WTC11 (cell line): ENCODE results near the gene GARNL3. TPM values are rescaled to one million over a fixed set of nuclear protein-coding genes. Genes with fewer than 3 reads are reported as not detected.

Source experiments
- ATAC-seq: fragments of 200-7000 bp; cut with Tn5 transposase; 2 replicates; pipeline ENCODE4 v1.10.0; 2021; ENCODE audit warnings: mild to moderate bottlenecking, moderate library complexity
- CTCF ChIA-PET: fragments of 300-600 bp; sonication (Branson Sonifier 250); formaldehyde crosslinking; loops from one replicate; lab custom pipeline; 2021; ENCODE audit warnings: antibody characterized with exemption; lab: Charles Lee
- POLR2A ChIA-PET: fragments of 350-600 bp; sonication (Branson Sonifier 250); formaldehyde crosslinking; loops from one replicate; lab custom pipeline; 2021; ENCODE audit warnings: antibody characterized with exemption; lab: Charles Lee
- DNase-seq: peaks from one replicate; pipeline ENCODE4 v3.0.0; 2021; ENCODE audit warnings: low spot score
- H3K27ac Mint-ChIP-seq: 2 replicates; pipeline ENCODE4 v1.8.0; 2021; ENCODE audit warnings: mixed read lengths
- H3K27me3 Mint-ChIP-seq: 2 replicates; pipeline ENCODE4 v1.8.0; 2021; ENCODE audit warnings: low read depth, mild to moderate bottlenecking, moderate library complexity, mixed read lengths
- H3K36me3 Mint-ChIP-seq: 2 replicates; pipeline ENCODE4 v1.8.0; 2021; ENCODE audit warnings: mixed read lengths
- H3K4me1 Mint-ChIP-seq: 2 replicates; pipeline ENCODE4 v1.8.0; 2022; ENCODE audit warnings: mixed read lengths
- H3K4me3 Mint-ChIP-seq: 2 replicates; pipeline ENCODE4 v1.8.0; 2021; ENCODE audit warnings: mild to moderate bottlenecking, moderate library complexity, mixed read lengths
- H3K9me3 Mint-ChIP-seq: 2 replicates; pipeline ENCODE4 v1.8.0; 2021; ENCODE audit warnings: mixed read lengths
- ESRRA ChIP-seq: sonication (generic); formaldehyde crosslinking; IDR thresholded peaks from 2 replicates; pipeline ENCODE4 v1.8.1; 2022; ENCODE audit warnings: mild to moderate bottlenecking, missing genetic modification reagents, borderline replicate concordance
- MXD4 ChIP-seq: fragments of 250-450 bp; sonication (Bioruptor Pico); IDR thresholded peaks from 2 replicates; pipeline ENCODE4 v1.8.0; 2021; ENCODE audit warnings: mild to moderate bottlenecking, moderate library complexity, borderline replicate concordance
- NFATC4 ChIP-seq: fragments of 250-450 bp; sonication (Bioruptor Pico); IDR thresholded peaks from 2 replicates; pipeline ENCODE4 v1.9.0; 2021; ENCODE audit warnings: mild to moderate bottlenecking
- NFYB ChIP-seq: sonication (generic); formaldehyde crosslinking; conservative IDR thresholded peaks from 2 replicates; pipeline ENCODE4 v1.8.0; 2022; ENCODE audit warnings: low read depth, missing genetic modification reagents
- OVOL2 ChIP-seq: fragments of 250-450 bp; sonication (Bioruptor Pico); IDR thresholded peaks from 2 replicates; pipeline ENCODE4 v1.9.0; 2021; ENCODE audit warnings: mild to moderate bottlenecking, borderline replicate concordance
- SMAD3 ChIP-seq: sonication (generic); formaldehyde crosslinking; IDR thresholded peaks from 2 replicates; pipeline ENCODE4 v1.8.0; 2022; ENCODE audit warnings: missing genetic modification reagents, mild to moderate bottlenecking, borderline replicate concordance
- SP1 ChIP-seq: sonication (generic); formaldehyde crosslinking; conservative IDR thresholded peaks from 2 replicates; pipeline ENCODE4 v1.8.1; 2022; ENCODE audit warnings: missing genetic modification reagents
- TEAD1 ChIP-seq: sonication (generic); formaldehyde crosslinking; IDR thresholded peaks from 2 replicates; pipeline ENCODE4 v1.8.0; 2022; ENCODE audit warnings: mild to moderate bottlenecking, missing genetic modification reagents
- ZNF317 ChIP-seq: sonication (generic); formaldehyde crosslinking; IDR thresholded peaks from 2 replicates; pipeline ENCODE4 v1.8.1; 2023; ENCODE audit warnings: low read depth, mild to moderate bottlenecking, moderate library complexity, missing genetic modification reagents, borderline replicate concordance
- ZNF416 ChIP-seq: fragments of 250-450 bp; sonication (Bioruptor Pico); IDR thresholded peaks from 2 replicates; pipeline ENCODE4 v1.9.0; 2021; ENCODE audit warnings: mild to moderate bottlenecking, inconsistent platforms
- total RNA-seq: library from RNA; stranded (reverse); gene quantifications from 3 replicates; pipeline ENCODE4 v1.2.3, GENCODE V29; 2021
- TF ChIP-seq, protein P1 (sequence below): fragments of 250-450 bp; sonication (Bioruptor Pico); IDR thresholded peaks from 2 replicates; pipeline ENCODE4 v1.9.0; 2021; ENCODE audit warnings: mild to moderate bottlenecking, borderline replicate concordance
- TF ChIP-seq, protein P2 (sequence below): sonication (generic); formaldehyde crosslinking; IDR thresholded peaks from 2 replicates; pipeline ENCODE4 v1.8.1; 2022; ENCODE audit warnings: missing genetic modification reagents, borderline replicate concordance
- TF ChIP-seq, protein P3 (sequence below): sonication (generic); formaldehyde crosslinking; IDR thresholded peaks from 2 replicates; pipeline ENCODE4 v1.8.1; 2022; ENCODE audit warnings: low read depth, mild to moderate bottlenecking, moderate library complexity, missing genetic modification reagents, borderline replicate concordance
- TF ChIP-seq, protein P4 (sequence below): sonication (generic); formaldehyde crosslinking; conservative IDR thresholded peaks from 2 replicates; pipeline ENCODE4 v1.8.1; 2022; ENCODE audit warnings: mild to moderate bottlenecking, missing genetic modification reagents
- TF ChIP-seq, protein P5 (sequence below): sonication (generic); formaldehyde crosslinking; IDR thresholded peaks from 2 replicates; pipeline ENCODE4 v1.8.0; 2022; ENCODE audit warnings: mild to moderate bottlenecking, missing genetic modification reagents
- TF ChIP-seq, protein P6 (sequence below): sonication (generic); formaldehyde crosslinking; conservative IDR thresholded peaks from 2 replicates; pipeline ENCODE4 v1.8.1; 2023; ENCODE audit warnings: mild to moderate bottlenecking, low read depth, missing genetic modification reagents, moderate library complexity
- TF ChIP-seq, protein P7 (sequence below): fragments of 250-450 bp; sonication (Bioruptor Pico); IDR thresholded peaks from 2 replicates; pipeline ENCODE4 v1.9.0; 2021; ENCODE audit warnings: mild to moderate bottlenecking
- TF ChIP-seq, protein P8 (sequence below): fragments of 250-450 bp; sonication (Bioruptor Pico); conservative IDR thresholded peaks from 2 replicates; pipeline ENCODE4 v1.9.0; 2021; ENCODE audit warnings: mild to moderate bottlenecking

The GARNL3 gene
- total RNA-seq, 1 experiment from 2014 or later = 17.8 TPM

DNA sequence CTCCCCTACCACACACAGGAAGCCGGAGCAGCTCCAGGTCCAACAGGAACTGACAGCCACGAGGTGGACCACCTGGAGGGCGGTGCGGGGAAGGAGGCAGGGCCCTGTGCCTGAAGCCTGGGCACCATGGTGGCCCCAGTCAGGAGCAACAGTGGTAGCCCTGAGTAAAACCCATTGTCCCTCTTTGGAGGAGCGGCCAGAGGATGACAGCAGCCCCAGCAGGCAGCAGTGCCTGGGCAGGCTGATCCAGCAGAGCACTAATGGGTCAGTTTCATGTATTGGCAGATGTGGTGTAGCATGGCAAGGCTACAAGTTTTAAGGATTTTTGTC, 47.7 kb upstream of the GARNL3 start (continued):
- TF ChIP-seq, protein P1, sequence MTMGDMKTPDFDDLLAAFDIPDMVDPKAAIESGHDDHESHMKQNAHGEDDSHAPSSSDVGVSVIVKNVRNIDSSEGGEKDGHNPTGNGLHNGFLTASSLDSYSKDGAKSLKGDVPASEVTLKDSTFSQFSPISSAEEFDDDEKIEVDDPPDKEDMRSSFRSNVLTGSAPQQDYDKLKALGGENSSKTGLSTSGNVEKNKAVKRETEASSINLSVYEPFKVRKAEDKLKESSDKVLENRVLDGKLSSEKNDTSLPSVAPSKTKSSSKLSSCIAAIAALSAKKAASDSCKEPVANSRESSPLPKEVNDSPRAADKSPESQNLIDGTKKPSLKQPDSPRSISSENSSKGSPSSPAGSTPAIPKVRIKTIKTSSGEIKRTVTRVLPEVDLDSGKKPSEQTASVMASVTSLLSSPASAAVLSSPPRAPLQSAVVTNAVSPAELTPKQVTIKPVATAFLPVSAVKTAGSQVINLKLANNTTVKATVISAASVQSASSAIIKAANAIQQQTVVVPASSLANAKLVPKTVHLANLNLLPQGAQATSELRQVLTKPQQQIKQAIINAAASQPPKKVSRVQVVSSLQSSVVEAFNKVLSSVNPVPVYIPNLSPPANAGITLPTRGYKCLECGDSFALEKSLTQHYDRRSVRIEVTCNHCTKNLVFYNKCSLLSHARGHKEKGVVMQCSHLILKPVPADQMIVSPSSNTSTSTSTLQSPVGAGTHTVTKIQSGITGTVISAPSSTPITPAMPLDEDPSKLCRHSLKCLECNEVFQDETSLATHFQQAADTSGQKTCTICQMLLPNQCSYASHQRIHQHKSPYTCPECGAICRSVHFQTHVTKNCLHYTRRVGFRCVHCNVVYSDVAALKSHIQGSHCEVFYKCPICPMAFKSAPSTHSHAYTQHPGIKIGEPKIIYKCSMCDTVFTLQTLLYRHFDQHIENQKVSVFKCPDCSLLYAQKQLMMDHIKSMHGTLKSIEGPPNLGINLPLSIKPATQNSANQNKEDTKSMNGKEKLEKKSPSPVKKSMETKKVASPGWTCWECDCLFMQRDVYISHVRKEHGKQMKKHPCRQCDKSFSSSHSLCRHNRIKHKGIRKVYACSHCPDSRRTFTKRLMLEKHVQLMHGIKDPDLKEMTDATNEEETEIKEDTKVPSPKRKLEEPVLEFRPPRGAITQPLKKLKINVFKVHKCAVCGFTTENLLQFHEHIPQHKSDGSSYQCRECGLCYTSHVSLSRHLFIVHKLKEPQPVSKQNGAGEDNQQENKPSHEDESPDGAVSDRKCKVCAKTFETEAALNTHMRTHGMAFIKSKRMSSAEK = no peak
- TF ChIP-seq ZNF317 = no peak
- TF ChIP-seq NFYB (CRISPR knock-in tag) = no peak
- TF ChIP-seq TEAD1 (CRISPR knock-in tag) = no peak
- TF ChIP-seq, all 79 proteins: peak for 0

DNA sequence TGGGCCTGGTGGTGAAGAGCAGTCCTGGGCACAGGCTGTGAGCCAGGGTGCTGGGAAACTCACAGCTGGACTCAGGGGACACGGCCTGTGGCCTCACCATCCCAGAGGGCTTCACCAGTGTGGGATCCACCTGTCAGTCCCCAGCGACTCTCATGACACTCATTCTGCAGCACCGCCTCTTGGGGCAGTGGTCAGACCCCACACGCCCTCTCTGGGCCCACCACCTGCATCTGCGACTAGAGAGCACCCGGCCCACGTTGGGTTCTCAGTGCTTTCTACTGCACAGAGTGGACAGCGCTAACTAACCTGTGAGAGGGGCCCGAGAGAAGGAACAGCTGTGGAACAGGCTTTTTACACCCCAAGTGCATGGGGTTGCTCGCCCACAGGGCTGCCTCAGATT, 45.8 kb upstream of the GARNL3 start:
- DNase-seq (no peak), ATAC-seq (peak; percentile 47)
- ChIA-PET POLR2A (interaction anchor here (0.8 kb wide), 1 partner anchor 179 kb away, joined by 3 read pairs; no protein-coding TSS in a partner anchor), CTCF (interaction anchor here (0.5 to 1.3 kb wide), 3 partner anchors 8 to 253 kb away, joined by 3 to 7 read pairs (median 4); no protein-coding TSS in a partner anchor)
- no peak overlapping the region for H3K27ac Mint-ChIP-seq
- H3K4me3 Mint-ChIP-seq = no peak overlapping the region
- H3K27me3 Mint-ChIP-seq = peaks cover 20% of the 10 kb centered on the region
- no peaks in the 10 kb centered on the region for H3K36me3 Mint-ChIP-seq
- H3K4me1 Mint-ChIP-seq = peaks cover 19% of the 10 kb centered on the region
- no peaks in the 10 kb centered on the region for H3K9me3 Mint-ChIP-seq
- TF ChIP-seq NFATC4 (CRISPR knock-in tag) (no peak), ESRRA (no peak), MXD4 (no peak), SMAD3 (CRISPR knock-in tag) (no peak), ZNF416 (CRISPR knock-in tag) (no peak), SP1 (CRISPR knock-in tag) (no peak), OVOL2 (no peak)
- TF ChIP-seq, protein P2, sequence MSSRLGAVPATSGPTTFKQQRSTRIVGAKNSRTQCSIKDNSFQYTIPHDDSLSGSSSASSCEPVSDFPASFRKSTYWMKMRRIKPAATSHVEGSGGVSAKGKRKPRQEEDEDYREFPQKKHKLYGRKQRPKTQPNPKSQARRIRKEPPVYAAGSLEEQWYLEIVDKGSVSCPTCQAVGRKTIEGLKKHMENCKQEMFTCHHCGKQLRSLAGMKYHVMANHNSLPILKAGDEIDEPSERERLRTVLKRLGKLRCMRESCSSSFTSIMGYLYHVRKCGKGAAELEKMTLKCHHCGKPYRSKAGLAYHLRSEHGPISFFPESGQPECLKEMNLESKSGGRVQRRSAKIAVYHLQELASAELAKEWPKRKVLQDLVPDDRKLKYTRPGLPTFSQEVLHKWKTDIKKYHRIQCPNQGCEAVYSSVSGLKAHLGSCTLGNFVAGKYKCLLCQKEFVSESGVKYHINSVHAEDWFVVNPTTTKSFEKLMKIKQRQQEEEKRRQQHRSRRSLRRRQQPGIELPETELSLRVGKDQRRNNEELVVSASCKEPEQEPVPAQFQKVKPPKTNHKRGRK (CRISPR knock-in tag) = no peak
- TF ChIP-seq, protein P3, sequence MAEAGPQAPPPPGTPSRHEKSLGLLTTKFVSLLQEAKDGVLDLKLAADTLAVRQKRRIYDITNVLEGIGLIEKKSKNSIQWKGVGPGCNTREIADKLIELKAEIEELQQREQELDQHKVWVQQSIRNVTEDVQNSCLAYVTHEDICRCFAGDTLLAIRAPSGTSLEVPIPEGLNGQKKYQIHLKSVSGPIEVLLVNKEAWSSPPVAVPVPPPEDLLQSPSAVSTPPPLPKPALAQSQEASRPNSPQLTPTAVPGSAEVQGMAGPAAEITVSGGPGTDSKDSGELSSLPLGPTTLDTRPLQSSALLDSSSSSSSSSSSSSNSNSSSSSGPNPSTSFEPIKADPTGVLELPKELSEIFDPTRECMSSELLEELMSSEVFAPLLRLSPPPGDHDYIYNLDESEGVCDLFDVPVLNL (CRISPR knock-in tag) = no peak
- TF ChIP-seq, protein P4, sequence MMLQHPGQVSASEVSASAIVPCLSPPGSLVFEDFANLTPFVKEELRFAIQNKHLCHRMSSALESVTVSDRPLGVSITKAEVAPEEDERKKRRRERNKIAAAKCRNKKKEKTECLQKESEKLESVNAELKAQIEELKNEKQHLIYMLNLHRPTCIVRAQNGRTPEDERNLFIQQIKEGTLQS (CRISPR knock-in tag) = no peak
- TF ChIP-seq, protein P5, sequence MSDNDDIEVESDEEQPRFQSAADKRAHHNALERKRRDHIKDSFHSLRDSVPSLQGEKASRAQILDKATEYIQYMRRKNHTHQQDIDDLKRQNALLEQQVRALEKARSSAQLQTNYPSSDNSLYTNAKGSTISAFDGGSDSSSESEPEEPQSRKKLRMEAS (CRISPR knock-in tag) = no peak
- TF ChIP-seq, protein P6, sequence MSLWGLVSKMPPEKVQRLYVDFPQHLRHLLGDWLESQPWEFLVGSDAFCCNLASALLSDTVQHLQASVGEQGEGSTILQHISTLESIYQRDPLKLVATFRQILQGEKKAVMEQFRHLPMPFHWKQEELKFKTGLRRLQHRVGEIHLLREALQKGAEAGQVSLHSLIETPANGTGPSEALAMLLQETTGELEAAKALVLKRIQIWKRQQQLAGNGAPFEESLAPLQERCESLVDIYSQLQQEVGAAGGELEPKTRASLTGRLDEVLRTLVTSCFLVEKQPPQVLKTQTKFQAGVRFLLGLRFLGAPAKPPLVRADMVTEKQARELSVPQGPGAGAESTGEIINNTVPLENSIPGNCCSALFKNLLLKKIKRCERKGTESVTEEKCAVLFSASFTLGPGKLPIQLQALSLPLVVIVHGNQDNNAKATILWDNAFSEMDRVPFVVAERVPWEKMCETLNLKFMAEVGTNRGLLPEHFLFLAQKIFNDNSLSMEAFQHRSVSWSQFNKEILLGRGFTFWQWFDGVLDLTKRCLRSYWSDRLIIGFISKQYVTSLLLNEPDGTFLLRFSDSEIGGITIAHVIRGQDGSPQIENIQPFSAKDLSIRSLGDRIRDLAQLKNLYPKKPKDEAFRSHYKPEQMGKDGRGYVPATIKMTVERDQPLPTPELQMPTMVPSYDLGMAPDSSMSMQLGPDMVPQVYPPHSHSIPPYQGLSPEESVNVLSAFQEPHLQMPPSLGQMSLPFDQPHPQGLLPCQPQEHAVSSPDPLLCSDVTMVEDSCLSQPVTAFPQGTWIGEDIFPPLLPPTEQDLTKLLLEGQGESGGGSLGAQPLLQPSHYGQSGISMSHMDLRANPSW = no peak
- TF ChIP-seq, protein P7, sequence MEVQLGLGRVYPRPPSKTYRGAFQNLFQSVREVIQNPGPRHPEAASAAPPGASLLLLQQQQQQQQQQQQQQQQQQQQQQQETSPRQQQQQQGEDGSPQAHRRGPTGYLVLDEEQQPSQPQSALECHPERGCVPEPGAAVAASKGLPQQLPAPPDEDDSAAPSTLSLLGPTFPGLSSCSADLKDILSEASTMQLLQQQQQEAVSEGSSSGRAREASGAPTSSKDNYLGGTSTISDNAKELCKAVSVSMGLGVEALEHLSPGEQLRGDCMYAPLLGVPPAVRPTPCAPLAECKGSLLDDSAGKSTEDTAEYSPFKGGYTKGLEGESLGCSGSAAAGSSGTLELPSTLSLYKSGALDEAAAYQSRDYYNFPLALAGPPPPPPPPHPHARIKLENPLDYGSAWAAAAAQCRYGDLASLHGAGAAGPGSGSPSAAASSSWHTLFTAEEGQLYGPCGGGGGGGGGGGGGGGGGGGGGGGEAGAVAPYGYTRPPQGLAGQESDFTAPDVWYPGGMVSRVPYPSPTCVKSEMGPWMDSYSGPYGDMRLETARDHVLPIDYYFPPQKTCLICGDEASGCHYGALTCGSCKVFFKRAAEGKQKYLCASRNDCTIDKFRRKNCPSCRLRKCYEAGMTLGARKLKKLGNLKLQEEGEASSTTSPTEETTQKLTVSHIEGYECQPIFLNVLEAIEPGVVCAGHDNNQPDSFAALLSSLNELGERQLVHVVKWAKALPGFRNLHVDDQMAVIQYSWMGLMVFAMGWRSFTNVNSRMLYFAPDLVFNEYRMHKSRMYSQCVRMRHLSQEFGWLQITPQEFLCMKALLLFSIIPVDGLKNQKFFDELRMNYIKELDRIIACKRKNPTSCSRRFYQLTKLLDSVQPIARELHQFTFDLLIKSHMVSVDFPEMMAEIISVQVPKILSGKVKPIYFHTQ (CRISPR knock-in tag) = no peak
- TF ChIP-seq, protein P8, sequence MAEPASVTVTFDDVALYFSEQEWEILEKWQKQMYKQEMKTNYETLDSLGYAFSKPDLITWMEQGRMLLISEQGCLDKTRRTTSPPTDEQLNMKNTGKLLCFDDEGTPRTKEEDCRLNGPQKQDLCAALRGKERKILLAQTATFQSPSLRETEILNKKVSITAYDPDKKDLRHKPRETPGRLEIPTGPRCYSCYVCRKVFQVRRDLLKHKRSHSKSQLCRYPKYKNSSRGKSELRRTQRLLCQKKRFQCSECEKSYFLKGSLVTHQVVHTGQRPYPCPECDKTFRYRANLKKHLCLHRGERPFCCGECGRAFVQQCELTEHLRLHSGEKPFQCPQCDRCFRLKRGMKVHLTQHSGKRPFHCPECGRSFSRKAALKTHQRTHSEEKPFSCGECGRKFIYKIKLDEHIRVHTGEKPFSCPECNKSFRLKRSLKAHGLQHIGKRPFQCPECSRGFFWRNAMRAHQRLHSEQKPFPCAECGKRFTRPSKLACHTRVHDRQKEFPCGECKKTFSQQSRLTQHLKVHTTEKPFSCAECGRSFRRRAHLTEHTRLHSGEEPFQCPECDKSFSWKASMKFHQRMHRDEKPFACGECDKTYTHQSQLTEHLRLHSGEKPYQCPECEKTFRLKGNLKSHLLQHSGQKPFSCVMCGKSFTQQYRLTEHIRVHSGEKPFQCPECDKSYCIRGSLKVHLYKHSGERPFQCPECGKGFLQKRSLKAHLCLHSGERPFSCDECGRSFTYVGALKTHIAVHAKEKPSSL (CRISPR knock-in tag) = no peak
